Cardiac fibroblast (primary cell): ENCODE results near the gene PRR7.

Experiments used
- DNase-seq, 2 donors: peaks; one replicate each; pipeline versions ENCODE4 v3.0.0 to v3.0.0-alpha.2; 2010; ENCODE audit warnings: low read depth in 2 of 2
- H3K4me3 ChIP-seq, 2 donors: replicated peaks in 1 of 2; 1 replicate in 1 of 2; 2 replicates in 1 of 2; pipeline ENCODE4 v1.5.1; 2011; ENCODE audit warnings: low read depth in 2 of 2, low read length in 2 of 2, mild to moderate bottlenecking in 2 of 2, moderate library complexity in 1 of 2
- TF ChIP-seq, protein P1 (sequence below): IDR thresholded peaks from one replicate; pipeline ENCODE4 v1.5.1; 2011; ENCODE audit warnings: low read depth, mild to moderate bottlenecking, low read length, inconsistent platforms

The PRR7 gene

DNA sequence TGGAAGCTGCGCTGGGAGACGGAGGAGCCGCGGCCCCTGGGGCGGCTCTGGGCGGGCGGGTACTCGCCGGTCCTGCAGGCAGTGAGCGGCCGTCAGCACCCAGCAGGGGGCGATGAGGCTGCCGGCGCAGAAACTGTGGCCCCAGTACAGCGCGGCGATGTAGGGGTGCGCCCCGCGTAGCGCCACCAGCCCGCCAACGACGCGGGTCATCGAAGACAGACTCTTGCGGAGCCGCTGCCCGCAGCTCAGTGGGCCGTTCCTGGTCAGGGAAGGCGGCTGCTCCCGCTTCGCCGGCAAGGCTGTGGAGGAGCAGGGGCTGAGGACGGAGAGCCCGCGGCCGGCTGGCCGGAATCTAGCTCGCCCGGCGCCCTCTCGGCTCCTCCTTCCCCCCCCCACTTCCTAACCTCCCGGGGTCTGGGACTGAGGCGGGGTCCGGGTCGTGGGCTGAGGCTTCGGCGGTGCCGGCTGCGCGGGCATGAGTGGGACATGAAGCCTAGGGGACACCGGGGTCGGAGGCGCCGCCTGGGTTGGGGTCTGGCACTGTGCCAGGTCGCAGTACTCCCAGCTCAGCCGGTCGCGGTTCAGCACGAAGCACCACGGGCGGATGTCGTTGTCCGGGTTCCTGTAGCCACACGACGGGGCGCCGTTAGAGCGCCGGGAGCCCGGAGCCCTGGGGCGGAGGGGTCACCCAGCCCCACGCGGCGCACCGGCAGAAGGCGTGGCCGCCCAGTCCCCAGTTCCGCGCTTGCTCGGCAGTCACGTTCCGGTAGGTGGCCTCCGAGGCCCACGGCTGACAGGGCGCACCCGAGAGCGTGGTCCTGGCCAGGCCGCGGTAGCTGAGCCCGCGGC lies 42.6 kb upstream of the PRR7 start:
- TF ChIP-seq, protein P1, sequence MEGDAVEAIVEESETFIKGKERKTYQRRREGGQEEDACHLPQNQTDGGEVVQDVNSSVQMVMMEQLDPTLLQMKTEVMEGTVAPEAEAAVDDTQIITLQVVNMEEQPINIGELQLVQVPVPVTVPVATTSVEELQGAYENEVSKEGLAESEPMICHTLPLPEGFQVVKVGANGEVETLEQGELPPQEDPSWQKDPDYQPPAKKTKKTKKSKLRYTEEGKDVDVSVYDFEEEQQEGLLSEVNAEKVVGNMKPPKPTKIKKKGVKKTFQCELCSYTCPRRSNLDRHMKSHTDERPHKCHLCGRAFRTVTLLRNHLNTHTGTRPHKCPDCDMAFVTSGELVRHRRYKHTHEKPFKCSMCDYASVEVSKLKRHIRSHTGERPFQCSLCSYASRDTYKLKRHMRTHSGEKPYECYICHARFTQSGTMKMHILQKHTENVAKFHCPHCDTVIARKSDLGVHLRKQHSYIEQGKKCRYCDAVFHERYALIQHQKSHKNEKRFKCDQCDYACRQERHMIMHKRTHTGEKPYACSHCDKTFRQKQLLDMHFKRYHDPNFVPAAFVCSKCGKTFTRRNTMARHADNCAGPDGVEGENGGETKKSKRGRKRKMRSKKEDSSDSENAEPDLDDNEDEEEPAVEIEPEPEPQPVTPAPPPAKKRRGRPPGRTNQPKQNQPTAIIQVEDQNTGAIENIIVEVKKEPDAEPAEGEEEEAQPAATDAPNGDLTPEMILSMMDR, result peak; percentile 67
- DNase-seq, result peak; percentile 70 to 87
- H3K4me3 ChIP-seq, result peak overlapping the region; percentile 59 to 60

DNA sequence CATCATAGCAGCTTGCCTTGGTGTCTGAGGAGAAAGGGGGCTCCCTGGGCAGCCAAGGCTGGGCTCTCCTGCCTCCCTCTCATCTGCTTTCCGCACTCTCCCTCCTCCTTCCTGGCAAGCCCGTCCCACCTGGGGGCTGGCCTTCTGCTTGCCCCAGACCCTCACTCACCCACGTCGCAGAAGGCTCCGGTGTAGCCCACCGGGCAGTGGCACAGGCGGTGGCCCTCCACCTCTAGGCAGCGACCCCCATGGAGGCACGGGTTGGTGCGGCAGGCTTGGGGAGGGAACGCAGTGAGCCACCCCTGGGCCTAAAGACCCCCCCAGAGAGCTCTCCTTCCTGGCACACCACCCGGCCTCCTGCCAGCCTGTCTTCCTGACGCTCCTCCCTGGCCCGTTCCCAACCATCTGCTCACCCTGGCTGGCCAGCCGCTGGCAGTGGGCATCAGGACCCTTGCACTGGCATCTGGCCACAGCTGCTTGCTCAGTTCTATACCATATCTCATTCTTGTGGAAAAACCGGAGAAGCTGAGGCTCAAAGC lies 41.9 kb upstream of the PRR7 start:
- H3K4me3 ChIP-seq, result peak overlapping the region; percentile 59 to 60
- TF ChIP-seq, protein P1, result no peak
- DNase-seq, result no peak

DNA sequence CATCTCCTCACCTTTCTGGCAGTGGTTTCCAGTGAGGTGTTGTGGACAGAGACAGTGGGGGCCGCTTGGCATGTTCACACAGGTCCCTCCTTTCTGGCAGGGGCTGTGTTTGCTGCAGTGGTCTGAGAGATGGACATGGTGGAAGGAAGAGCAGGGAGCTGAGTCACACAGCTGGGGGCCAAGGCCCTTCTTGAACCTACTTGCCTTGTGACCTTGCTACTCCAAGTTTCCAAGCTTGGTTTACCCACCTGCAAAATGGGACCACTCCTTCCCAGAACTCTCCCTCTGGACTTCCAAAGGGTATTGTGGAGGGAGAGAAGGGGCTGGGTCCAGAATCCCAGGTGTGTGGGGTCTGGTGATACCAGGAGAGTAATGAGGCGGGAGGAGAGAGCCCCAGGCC lies 41.3 kb upstream of the PRR7 start:
- no peak for DNase-seq
- H3K4me3 ChIP-seq, result no peak overlapping the region
- TF ChIP-seq, protein P1, result no peak

DNA sequence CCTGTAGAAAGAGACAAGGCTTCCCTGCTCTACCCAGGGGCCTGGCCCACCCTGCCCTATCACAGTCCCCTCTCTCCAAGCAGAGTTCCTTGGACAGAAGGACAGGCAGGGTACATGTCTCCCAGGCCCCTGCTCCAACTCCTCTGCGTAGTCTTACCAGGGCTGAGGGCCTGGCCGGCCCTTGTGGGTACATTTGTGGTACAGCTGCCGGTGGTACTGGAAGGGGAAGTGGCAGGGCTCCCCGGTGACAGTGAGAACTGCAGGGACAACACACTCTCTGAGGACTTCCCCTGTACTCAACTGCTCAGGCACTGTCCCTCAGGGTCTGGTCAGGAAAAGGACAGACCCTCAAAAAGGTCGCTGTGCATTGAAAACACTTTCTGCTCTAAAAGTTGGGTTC lies 40.8 kb upstream of the PRR7 start:
- DNase-seq, result no peak
- TF ChIP-seq, protein P1, result no peak
- no peak overlapping the region for H3K4me3 ChIP-seq

DNA sequence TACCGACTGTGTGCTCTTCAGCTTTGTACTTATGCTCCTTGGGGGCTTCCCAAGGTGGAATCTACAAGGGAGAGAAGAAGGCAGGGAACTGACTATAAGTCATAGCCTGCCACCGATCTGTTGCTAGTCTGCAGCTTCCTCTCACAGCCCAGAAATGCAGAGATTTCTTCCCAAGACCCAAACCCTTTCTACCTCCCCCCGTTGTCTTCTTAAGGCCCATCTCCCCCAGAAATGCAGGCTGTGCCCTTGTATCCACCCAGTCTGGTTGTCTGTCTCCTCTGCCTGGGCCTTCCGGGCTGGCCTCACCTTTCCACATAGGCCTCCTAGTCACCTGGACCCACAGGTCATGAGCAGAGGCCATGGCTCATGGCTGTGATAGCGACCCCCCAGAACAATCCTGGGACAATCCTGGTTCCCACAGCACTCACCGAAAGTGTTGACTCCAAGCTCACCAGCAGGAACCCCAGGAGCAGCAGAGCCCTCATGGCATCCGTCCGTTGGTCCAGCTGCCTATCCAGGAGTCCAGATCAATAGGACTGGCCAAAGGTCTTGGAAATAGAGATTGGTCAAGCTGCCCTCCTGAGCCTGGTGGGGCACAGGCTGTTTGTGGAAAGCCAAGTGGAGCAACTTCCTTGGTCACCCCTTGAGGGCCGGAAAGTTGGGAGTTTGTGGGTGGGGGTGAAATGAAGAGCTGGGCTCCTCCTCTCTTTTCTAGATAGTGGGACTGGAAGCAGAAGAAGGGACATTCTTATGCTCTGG lies 37.4 kb upstream of the PRR7 start, which contains the start of gene F12:
TSS of gene F12 (minus strand) at position 522 of the 759 bp plus-strand sequence. CDS start at position 485, 37 bp downstream.
- H3K4me3 ChIP-seq, result no peak within 1 kb of the TSS
- TF ChIP-seq, protein P1, result no peak
- DNase-seq, result no peak

DNA sequence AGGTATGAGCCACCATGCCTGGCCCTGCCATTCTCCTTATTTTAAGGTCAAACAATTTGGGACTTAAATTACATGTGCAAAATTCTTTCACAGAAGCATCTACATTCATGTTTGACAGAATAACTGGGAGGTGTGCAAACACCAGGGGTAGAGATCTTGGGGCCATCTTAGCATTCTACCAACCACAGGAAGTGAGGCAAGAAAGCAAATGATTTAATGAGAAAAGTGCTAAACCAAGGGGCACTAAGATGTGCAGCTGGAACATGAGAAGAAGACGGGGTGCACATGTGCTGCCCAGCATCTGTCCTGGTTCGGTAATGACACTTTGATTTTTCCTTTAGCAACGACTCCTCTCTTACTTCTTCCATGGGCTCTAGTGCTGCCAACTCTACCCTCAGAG lies 36.0 kb upstream of the PRR7 start:
- no peak for DNase-seq
- no peak overlapping the region for H3K4me3 ChIP-seq
- TF ChIP-seq, protein P1, result no peak
